MG63 (cell line): Measurements from ENCODE around the gene GLIS2. TPM values are rescaled to one million over a fixed set of nuclear protein-coding genes. Genes with fewer than 3 reads are reported as not detected.

ENCODE experiments used
- DNase-seq: peaks from one replicate; pipeline ENCODE4 v3.0.0-alpha.2; 2020
- H3K27me3 ChIP-seq: fragments of 250-450 bp; sonication (Bioruptor Pico); 2 replicates; pipeline ENCODE4 v1.5.1; 2020; ENCODE audit warnings: mild to moderate bottlenecking, moderate library complexity
- H3K36me3 ChIP-seq: fragments of 250-450 bp; sonication (Bioruptor Pico); 2 replicates; pipeline ENCODE4 v1.5.1; 2020; ENCODE audit warnings: mild to moderate bottlenecking, moderate library complexity
- H3K4me3 ChIP-seq: fragments of 250-450 bp; sonication (Bioruptor Pico); 2 replicates; pipeline ENCODE4 v1.5.1; 2020; ENCODE audit warnings: mild to moderate bottlenecking, moderate library complexity
- H3K9me3 ChIP-seq: fragments of 250-450 bp; sonication (Bioruptor Pico); 2 replicates; pipeline ENCODE4 v1.5.1; 2020; ENCODE audit warnings: mild to moderate bottlenecking, moderate library complexity
- total RNA-seq: library from RNA; depleted of rRNA; stranded (reverse); fragments of >200 nt; shearing (Covaris generic); gene quantifications from 2 replicates; pipeline ENCODE4 v1.2.3, GENCODE V29; 2014; ENCODE audit warnings: low replicate concordance; rRNA removed

GLIS2 gene
- 0.22 and 2.1 TPM in 2 replicates for total RNA-seq

GRCh38 chr16:4315186-4316107, at the start of gene GLIS2:
GLIS2 (plus strand) TSS chr16:4316067; CDS start chr16:4332281, 16,214 bp downstream.
- DNase-seq, result peak; percentile 87
- Histone ChIP-seq H3K36me3 (peaks cover 5% of the 10 kb centered on the region; the same call in 1 of the 2 replicates), H3K27me3 (no peaks in the 10 kb centered on the region), H3K4me3 (peak within 1 kb of the TSS; percentile 75), H3K9me3 (no peaks in the 10 kb centered on the region)

- no peak overlapping the region for H3K4me3 ChIP-seq
- no peaks in the 10 kb centered on the region for H3K27me3 ChIP-seq
- DNase-seq, result peak; percentile 32
- no peaks in the 10 kb centered on the region for H3K9me3 ChIP-seq
- H3K36me3 ChIP-seq, result peaks cover 68% of the 10 kb centered on the region
These were observed 49.5 kb upstream of the GLIS2 start for GRCh38 chr16:4266372-4266771.

- peaks cover 43% of the 10 kb centered on the region for H3K36me3 ChIP-seq
- DNase-seq, result no peak
- no peaks in the 10 kb centered on the region for H3K9me3 ChIP-seq
These were observed 45.8 kb upstream of the GLIS2 start for GRCh38 chr16:4270091-4270490.

GRCh38 chr16:4270595-4270994, 45.3 kb upstream of the GLIS2 start:
- no peak for DNase-seq
- peaks cover 43% of the 10 kb centered on the region for H3K36me3 ChIP-seq

More at GRCh38 chr16:4270091-4270490, 45.8 kb upstream of the GLIS2 start:
- Histone ChIP-seq H3K27me3 (no peaks in the 10 kb centered on the region), H3K4me3 (no peak overlapping the region)

GRCh38 chr16:4271176-4272113, 44.4 kb upstream of the GLIS2 start:
- DNase-seq, result peak; percentile 99
- H3K4me3 ChIP-seq, result peak overlapping the region; percentile 86
- H3K36me3 ChIP-seq, result peaks cover 39% of the 10 kb centered on the region
- no peaks in the 10 kb centered on the region for H3K9me3 ChIP-seq
- no peaks in the 10 kb centered on the region for H3K27me3 ChIP-seq

More at GRCh38 chr16:4270595-4270994, 45.3 kb upstream of the GLIS2 start:
- H3K9me3 ChIP-seq, result no peaks in the 10 kb centered on the region
- peak overlapping the region; percentile 86 for H3K4me3 ChIP-seq
- H3K27me3 ChIP-seq, result no peaks in the 10 kb centered on the region

GRCh38 chr16:4272114-4272956, 43.5 kb upstream of the GLIS2 start:
- H3K27me3 ChIP-seq, result no peaks in the 10 kb centered on the region
- no peaks in the 10 kb centered on the region for H3K9me3 ChIP-seq
- peak overlapping the region; percentile 86 for H3K4me3 ChIP-seq
- H3K36me3 ChIP-seq, result peaks cover 30% of the 10 kb centered on the region
- DNase-seq, result peak; percentile 57

- Histone ChIP-seq H3K27me3 (no peaks in the 10 kb centered on the region), H3K4me3 (peak overlapping the region; percentile 86), H3K36me3 (peaks cover 15% of the 10 kb centered on the region), H3K9me3 (no peaks in the 10 kb centered on the region)
- DNase-seq, result peak; percentile 59
These were observed 42.0 kb upstream of the GLIS2 start for GRCh38 chr16:4273858-4274311.

GRCh38 chr16:4275861-4276260, 40.0 kb upstream of the GLIS2 start:
- Histone ChIP-seq H3K27me3 (no peaks in the 10 kb centered on the region), H3K4me3 (no peak overlapping the region), H3K36me3 (peaks cover 5% of the 10 kb centered on the region), H3K9me3 (0 out of 2 replicates have a peak, but pooled peaks cover 2% of the 10 kb centered on the region)
- no peak for DNase-seq

GRCh38 chr16:4277987-4278513, 37.8 kb upstream of the GLIS2 start:
- H3K9me3 ChIP-seq, result 0 out of 2 replicates have a peak, but pooled peaks cover 2% of the 10 kb centered on the region
- no peak for DNase-seq
- H3K27me3 ChIP-seq, result no peaks in the 10 kb centered on the region
- H3K4me3 ChIP-seq, result no peak overlapping the region
- no peaks in the 10 kb centered on the region for H3K36me3 ChIP-seq

GRCh38 chr16:4280625-4281024, 35.2 kb upstream of the GLIS2 start:
- H3K9me3 ChIP-seq, result 0 out of 2 replicates have a peak, but pooled peaks cover 2% of the 10 kb centered on the region
- DNase-seq, result no peak
- no peak overlapping the region for H3K4me3 ChIP-seq
- H3K27me3 ChIP-seq, result no peaks in the 10 kb centered on the region
- H3K36me3 ChIP-seq, result no peaks in the 10 kb centered on the region

GRCh38 chr16:4283441-4283840, 32.4 kb upstream of the GLIS2 start:
- Histone ChIP-seq H3K36me3 (no peaks in the 10 kb centered on the region), H3K4me3 (no peak overlapping the region), H3K27me3 (no peaks in the 10 kb centered on the region), H3K9me3 (0 out of 2 replicates have a peak, but pooled peaks cover 2% of the 10 kb centered on the region)
- DNase-seq, result no peak

- DNase-seq, result peak; percentile 73
- Histone ChIP-seq H3K27me3 (no peaks in the 10 kb centered on the region), H3K9me3 (0 out of 2 replicates have a peak, but pooled peaks cover 2% of the 10 kb centered on the region), H3K4me3 (no peak overlapping the region), H3K36me3 (no peaks in the 10 kb centered on the region)
These were observed 31.9 kb upstream of the GLIS2 start for GRCh38 chr16:4283939-4284338.

- DNase-seq, result no peak
- Histone ChIP-seq H3K9me3 (0 out of 2 replicates have a peak, but pooled peaks cover 2% of the 10 kb centered on the region), H3K36me3 (no peaks in the 10 kb centered on the region), H3K27me3 (no peaks in the 10 kb centered on the region), H3K4me3 (no peak overlapping the region)
These were observed 30.7 kb upstream of the GLIS2 start for GRCh38 chr16:4285167-4285566.

GRCh38 chr16:4288148-4288921, 27.5 kb upstream of the GLIS2 start:
- Histone ChIP-seq H3K4me3 (no peak overlapping the region), H3K9me3 (no peaks in the 10 kb centered on the region), H3K27me3 (no peaks in the 10 kb centered on the region), H3K36me3 (no peaks in the 10 kb centered on the region)
- DNase-seq, result peak; percentile 74
